Caco-2 (cell line): Measurements from ENCODE around the gene NPAS3. TPM values are rescaled to one million over a fixed set of nuclear protein-coding genes. Genes with fewer than 3 reads are reported as not detected.

ENCODE experiments used
- BruUV-seq: library from RNA; stranded (reverse); fragments of 400-500 nt; replicated peaks from 2 replicates; lab custom pipeline; 2021; lab: Mats Ljungman, UMichigan
- CTCF ChIA-PET: fragments of 300-600 bp; sonication (Branson Sonifier 250); formaldehyde crosslinking; loops from one replicate; lab custom pipeline; 2022; ENCODE audit warnings: antibody characterized with exemption; lab: Charles Lee
- POLR2A ChIA-PET: fragments of 300-600 bp; sonication (Branson Sonifier 250); formaldehyde crosslinking; loops from one replicate; lab custom pipeline; 2022; ENCODE audit warnings: antibody characterized with exemption; lab: Charles Lee
- DNase-seq, 2 experiments: peaks; one replicate each; pipeline versions ENCODE4 v3.0.0 to v3.0.0-alpha.2; 2020 to 2022
- H3K27me3 ChIP-seq: replicated peaks from 2 replicates; pipeline ENCODE4 v1.6.0; 2011; ENCODE audit warnings: low read length; ENCODE audit not compliant: control insufficient read depth, insufficient read depth
- H3K36me3 ChIP-seq: 2 replicates; pipeline ENCODE4 v1.5.1; 2011; ENCODE audit warnings: low read length; ENCODE audit not compliant: control insufficient read depth, insufficient read depth
- H3K4me1 ChIP-seq: fragments of 250-450 bp; sonication (Bioruptor Pico); 2 replicates; pipeline ENCODE4 v1.5.1; 2020; ENCODE audit warnings: mild to moderate bottlenecking
- H3K4me3 ChIP-seq: 2 replicates; pipeline ENCODE4 v1.5.1; 2011; ENCODE audit warnings: low read depth, mild to moderate bottlenecking, control low read depth, low read length
- H3K9me3 ChIP-seq: fragments of 250-450 bp; sonication (Bioruptor Pico); 2 replicates; pipeline ENCODE4 v1.5.1; 2020; ENCODE audit warnings: mild to moderate bottlenecking, moderate library complexity
- H3K27ac Mint-ChIP-seq: one replicate; pipeline ENCODE4 v1.8.0; 2022; ENCODE audit warnings: mixed read lengths; ENCODE audit not compliant: unreplicated experiment
- H3K27me3 Mint-ChIP-seq: one replicate; pipeline ENCODE4 v1.8.0; 2022; ENCODE audit warnings: mixed read lengths; ENCODE audit not compliant: insufficient read depth, unreplicated experiment
- H3K36me3 Mint-ChIP-seq: one replicate; pipeline ENCODE4 v1.8.0; 2022; ENCODE audit warnings: mild to moderate bottlenecking, mixed read lengths; ENCODE audit not compliant: insufficient read depth, unreplicated experiment
- H3K4me1 Mint-ChIP-seq: one replicate; pipeline ENCODE4 v1.8.0; 2022; ENCODE audit warnings: low read depth, mixed read lengths; ENCODE audit not compliant: unreplicated experiment
- H3K4me3 Mint-ChIP-seq: one replicate; pipeline ENCODE4 v1.8.0; 2022; ENCODE audit warnings: mild to moderate bottlenecking, moderate library complexity, mixed read lengths; ENCODE audit not compliant: unreplicated experiment
- H3K9me3 Mint-ChIP-seq: one replicate; pipeline ENCODE4 v1.8.0; 2022; ENCODE audit warnings: mixed read lengths; ENCODE audit not compliant: unreplicated experiment
- intact Hi-C: fragments of 100-400 bp; cut with micrococcal nuclease; formaldehyde crosslinking; loops from one replicate; pipeline ENCODE4 v1.10.0; 2022; ENCODE audit not compliant: unreplicated experiment
- total RNA-seq: library from RNA; stranded (reverse); gene quantifications from 2 replicates; pipeline ENCODE4 v1.2.3, GENCODE V29; 2022
- TF ChIP-seq, protein P1 (sequence below), 2 experiments: fragments of 200-600 bp in 1 of 2; IDR thresholded peaks; 1 replicate in 1 of 2; 2 replicates in 1 of 2; pipeline versions ENCODE4 v1.5.1 to v1.8.0; 2011 to 2022; ENCODE audit warnings: antibody characterized with exemption in 1 of 2, control low read depth in 1 of 2, inconsistent platforms in 1 of 2, low read depth in 1 of 2, low read length in 1 of 2, mild to moderate bottlenecking in 1 of 2, moderate library complexity in 1 of 2; ENCODE audit not compliant: insufficient read depth in 1 of 2, severe bottlenecking in 1 of 2, unreplicated experiment in 1 of 2

NPAS3 gene
- total RNA-seq, 1 experiment from 2014 or later = not detected

DNA sequence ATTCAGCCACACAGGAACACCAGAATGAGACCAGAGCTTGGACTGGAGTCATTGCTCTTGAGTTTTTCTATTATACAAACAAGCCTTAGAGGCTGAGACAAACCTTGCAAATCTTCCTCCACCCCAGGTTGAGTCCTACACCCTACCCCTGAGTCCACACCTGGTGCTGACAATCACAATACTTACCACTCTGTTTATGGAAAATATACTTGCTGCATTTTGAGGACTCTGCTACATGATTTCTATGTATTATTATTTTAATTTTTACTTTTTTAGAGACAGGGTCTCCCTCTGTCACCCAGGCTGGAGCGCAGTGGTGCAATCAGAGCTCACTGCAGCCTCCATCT is 910.7 kb downstream of the NPAS3 start:
- ChIA-PET POLR2A (no interaction called here), CTCF (interaction anchor here (0.7 to 2.8 kb wide), 11 partner anchors 10 to 474 kb away, joined by 3 to 46 read pairs (median 4); no protein-coding TSS in a partner anchor)
- Histone ChIP-seq H3K27me3 (no peaks in the 10 kb centered on the region), H3K4me1 (no peaks in the 10 kb centered on the region), H3K9me3 (no peaks in the 10 kb centered on the region), H3K36me3 (no peaks in the 10 kb centered on the region), H3K4me3 (no peak overlapping the region)
- H3K36me3 Mint-ChIP-seq = no peaks in the 10 kb centered on the region
- H3K4me3 Mint-ChIP-seq = no peak overlapping the region
- intact Hi-C loops = loop anchor here (1.0 to 5.0 kb wide), 6 partner anchors 58 to 452 kb away; partner anchors contain the start of gene EGLN3
- H3K4me1 Mint-ChIP-seq = peaks cover 8% of the 10 kb centered on the region
- no peak for DNase-seq
- H3K27ac Mint-ChIP-seq = no peak overlapping the region
- H3K9me3 Mint-ChIP-seq = no peaks in the 10 kb centered on the region
- H3K27me3 Mint-ChIP-seq = no peaks in the 10 kb centered on the region
- BruUV-seq = no TSS peak
- TF ChIP-seq, protein P1, sequence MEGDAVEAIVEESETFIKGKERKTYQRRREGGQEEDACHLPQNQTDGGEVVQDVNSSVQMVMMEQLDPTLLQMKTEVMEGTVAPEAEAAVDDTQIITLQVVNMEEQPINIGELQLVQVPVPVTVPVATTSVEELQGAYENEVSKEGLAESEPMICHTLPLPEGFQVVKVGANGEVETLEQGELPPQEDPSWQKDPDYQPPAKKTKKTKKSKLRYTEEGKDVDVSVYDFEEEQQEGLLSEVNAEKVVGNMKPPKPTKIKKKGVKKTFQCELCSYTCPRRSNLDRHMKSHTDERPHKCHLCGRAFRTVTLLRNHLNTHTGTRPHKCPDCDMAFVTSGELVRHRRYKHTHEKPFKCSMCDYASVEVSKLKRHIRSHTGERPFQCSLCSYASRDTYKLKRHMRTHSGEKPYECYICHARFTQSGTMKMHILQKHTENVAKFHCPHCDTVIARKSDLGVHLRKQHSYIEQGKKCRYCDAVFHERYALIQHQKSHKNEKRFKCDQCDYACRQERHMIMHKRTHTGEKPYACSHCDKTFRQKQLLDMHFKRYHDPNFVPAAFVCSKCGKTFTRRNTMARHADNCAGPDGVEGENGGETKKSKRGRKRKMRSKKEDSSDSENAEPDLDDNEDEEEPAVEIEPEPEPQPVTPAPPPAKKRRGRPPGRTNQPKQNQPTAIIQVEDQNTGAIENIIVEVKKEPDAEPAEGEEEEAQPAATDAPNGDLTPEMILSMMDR (IDR thresholded peaks at IDR 0.05; ENCODE audit: insufficient read depth in 1 of 2, low read depth in 1 of 2, low read length in 1 of 2, severe bottlenecking in 1 of 2, unreplicated experiment in 1 of 2) = no peak

GRCh38 chr14:33850826-33851225 is 912.1 kb downstream of the NPAS3 start:
- CTCF ChIA-PET = interaction anchor here (0.6 kb wide), 1 partner anchor 74 kb away, joined by 7 read pairs; no protein-coding TSS in a partner anchor

GRCh38 chr14:33851366-33851765 is 912.7 kb downstream of the NPAS3 start:
- POLR2A ChIA-PET = no interaction called here
- no peak for DNase-seq
- H3K36me3 ChIP-seq = no peaks in the 10 kb centered on the region
- H3K36me3 Mint-ChIP-seq = no peaks in the 10 kb centered on the region
- H3K4me3 Mint-ChIP-seq = no peak overlapping the region
- no peaks in the 10 kb centered on the region for H3K9me3 Mint-ChIP-seq
- peaks cover 8% of the 10 kb centered on the region for H3K4me1 Mint-ChIP-seq
- TF ChIP-seq, protein P1 (IDR thresholded peaks at IDR 0.05; ENCODE audit: insufficient read depth in 1 of 2, low read depth in 1 of 2, low read length in 1 of 2, severe bottlenecking in 1 of 2, unreplicated experiment in 1 of 2) = no peak
- no peaks in the 10 kb centered on the region for H3K4me1 ChIP-seq
- H3K27me3 ChIP-seq = no peaks in the 10 kb centered on the region
- no peaks in the 10 kb centered on the region for H3K9me3 ChIP-seq
- CTCF ChIA-PET = interaction anchor here (0.6 kb wide), 1 partner anchor 73 kb away, joined by 7 read pairs; no protein-coding TSS in a partner anchor
- H3K27ac Mint-ChIP-seq = no peak overlapping the region
- intact Hi-C loops = no loop called here
- H3K27me3 Mint-ChIP-seq = no peaks in the 10 kb centered on the region
- no peak overlapping the region for H3K4me3 ChIP-seq
- no TSS peak for BruUV-seq

More at GRCh38 chr14:33850826-33851225, 912.1 kb downstream of the NPAS3 start:
- H3K36me3 ChIP-seq = no peaks in the 10 kb centered on the region
- TF ChIP-seq, protein P1 (IDR thresholded peaks at IDR 0.05; ENCODE audit: insufficient read depth in 1 of 2, low read depth in 1 of 2, low read length in 1 of 2, severe bottlenecking in 1 of 2, unreplicated experiment in 1 of 2) = no peak
- no TSS peak for BruUV-seq
- H3K4me3 ChIP-seq = no peak overlapping the region
- Mint-ChIP-seq H3K4me3 (no peak overlapping the region), H3K27me3 (no peaks in the 10 kb centered on the region), H3K36me3 (no peaks in the 10 kb centered on the region), H3K27ac (no peak overlapping the region), H3K4me1 (peaks cover 8% of the 10 kb centered on the region), H3K9me3 (no peaks in the 10 kb centered on the region)
- intact Hi-C loops = no loop called here
- DNase-seq = no peak
- POLR2A ChIA-PET = no interaction called here
- H3K9me3 ChIP-seq = no peaks in the 10 kb centered on the region
- H3K4me1 ChIP-seq = no peaks in the 10 kb centered on the region
- H3K27me3 ChIP-seq = no peaks in the 10 kb centered on the region
